HG03066 (cell line): ENCODE data around the gene EME2.
"Not testable (repeated sequence)": the region's sequence is repeated elsewhere in the genome, so short reads cannot be mapped to it uniquely, and the experiment has no call there.

ENCODE experiments used
- ATAC-seq: cut with Tn5 transposase; IDR thresholded peaks from one replicate; pipeline ENCODE4 v1.9.1; 2021; ENCODE audit warnings: low read depth; ENCODE audit not compliant: unreplicated experiment

The EME2 gene

DNA sequence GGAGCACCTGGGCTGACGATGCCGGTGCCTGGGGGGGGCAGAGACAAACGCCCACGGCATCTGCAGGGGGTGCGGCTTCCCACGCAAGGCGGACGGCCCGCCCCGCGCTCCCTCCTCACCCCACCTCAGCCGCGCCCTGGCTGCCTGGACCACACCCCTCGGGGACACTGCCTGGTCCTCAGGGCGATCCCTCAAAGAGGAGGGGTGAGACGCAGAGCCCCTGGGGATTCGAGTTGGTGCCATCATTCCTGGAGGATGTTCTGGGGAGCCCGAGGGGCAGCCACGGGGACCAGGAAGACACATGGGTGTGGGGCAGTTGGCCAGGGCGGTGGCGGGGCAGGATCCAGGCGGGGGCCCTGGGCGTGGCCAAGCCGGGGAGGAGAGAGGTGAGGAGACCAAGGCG is 17.0 kb downstream of the EME2 start:
- no peak for ATAC-seq

GRCh38 chr16:1790261-1790610 is 17.6 kb downstream of the EME2 start:
- ATAC-seq: no peak

DNA sequence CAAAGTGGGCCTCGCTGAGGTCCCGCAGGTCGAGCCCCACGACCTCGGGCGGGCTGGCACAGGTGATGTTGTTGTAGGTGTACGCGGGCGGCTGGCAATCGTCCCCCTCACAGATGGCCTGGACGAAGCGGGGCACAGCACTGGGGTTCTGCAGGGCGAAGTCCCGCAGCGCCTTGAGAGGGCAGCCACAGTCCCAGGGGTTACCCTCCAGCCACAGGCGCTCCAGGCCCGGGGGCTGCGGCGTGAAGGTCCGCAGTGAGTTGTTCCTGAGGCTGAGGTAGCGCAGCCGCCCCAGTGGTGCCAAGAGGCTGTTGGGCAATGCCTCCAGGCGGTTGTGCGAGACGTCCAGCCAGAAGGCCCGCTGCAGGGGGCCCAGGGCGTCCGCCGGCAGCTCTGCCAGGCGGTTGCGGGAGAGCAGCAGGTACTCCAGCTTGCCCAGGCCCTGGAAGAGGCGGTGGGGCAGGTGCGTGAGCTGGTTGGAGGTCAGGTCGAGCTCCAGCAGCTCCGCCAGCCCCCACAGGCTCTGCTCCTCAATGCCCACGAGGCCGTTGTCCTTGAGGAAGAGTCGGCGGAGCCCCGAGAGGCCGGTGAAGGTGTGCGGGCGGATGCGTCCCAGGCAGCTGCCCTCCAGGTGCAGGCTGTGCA is 18.1 kb downstream of the EME2 start:
- no peak for ATAC-seq

DNA sequence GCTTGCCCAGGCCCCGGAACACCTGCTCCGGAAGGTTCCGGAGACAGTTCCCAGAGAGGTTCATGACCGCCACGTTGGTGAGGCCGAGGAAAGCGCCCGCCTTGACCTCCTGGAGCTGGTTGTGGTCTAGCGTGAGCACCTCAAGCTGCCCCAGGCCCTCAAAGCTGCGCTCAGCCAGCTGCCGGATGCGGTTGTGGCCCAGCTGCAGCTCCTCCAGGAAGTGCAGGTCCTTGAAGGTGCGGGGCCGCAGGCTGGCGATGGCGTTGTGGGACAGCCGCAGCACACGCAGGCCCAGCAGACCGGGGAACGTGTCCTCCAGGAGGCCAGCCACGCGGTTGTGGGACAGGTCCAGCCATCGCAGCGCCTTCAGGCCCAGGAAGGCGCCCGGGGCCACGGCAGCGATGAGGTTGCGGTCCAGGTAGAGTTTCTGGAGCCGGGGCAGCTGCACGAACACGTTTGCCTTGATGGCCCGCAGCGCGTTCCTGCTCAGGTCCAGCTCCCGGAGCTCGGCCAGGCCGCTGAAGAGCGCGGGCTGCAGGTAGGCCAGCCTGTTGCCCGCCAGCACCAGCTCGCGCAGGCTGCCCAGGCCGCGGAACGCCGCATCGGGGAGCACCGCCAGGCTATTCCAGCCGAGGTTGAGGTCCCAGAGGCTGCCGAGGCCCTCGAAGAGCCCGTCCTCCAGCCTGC is 18.8 kb downstream of the EME2 start:
- ATAC-seq: no peak

- no peak for ATAC-seq
These were observed 19.6 kb downstream of the EME2 start for GRCh38 chr16:1791943-1792812.

- ATAC-seq: no peak
These were observed 20.4 kb downstream of the EME2 start for GRCh38 chr16:1792836-1793577.

- ATAC-seq: no peak
These were observed 21.1 kb downstream of the EME2 start, which contains the start of gene IGFALS for GRCh38 chr16:1793578-1794220. Gene IGFALS, minus strand, starts transcription at chr16:1793705. Its CDS starts 53 bp downstream, at chr16:1793652.

DNA sequence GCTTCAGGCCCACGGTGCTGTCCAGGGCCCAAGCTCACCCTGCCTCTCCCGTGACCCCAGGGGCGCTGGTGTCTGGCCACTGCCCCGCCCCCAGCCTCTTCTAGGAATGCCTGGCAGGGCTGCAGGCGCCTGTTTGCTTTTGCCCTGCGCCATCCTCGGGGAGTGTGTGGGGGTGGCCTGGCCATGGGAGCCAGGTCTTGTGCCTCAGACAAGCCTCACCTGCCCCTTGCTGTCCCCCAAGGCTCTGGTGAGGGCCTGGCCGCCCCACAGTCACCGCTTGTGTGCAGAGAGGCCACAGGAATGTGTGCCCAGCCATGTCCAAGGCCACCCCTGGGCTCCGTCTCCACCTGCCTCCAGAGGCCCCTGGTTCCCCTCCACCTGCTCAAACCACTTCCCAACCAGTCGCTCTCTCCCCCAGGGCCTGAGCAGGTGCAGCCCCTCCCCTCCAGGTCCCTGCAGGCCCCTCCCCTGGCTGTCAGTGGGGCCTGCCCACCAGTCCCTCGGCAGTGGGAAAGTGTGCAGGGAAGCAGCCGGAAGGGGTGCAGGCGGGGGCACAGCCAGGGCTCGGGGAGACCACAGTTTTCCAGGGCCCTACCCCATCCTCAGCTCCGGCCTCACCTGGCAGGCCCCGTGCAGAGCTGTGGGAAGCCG is 21.7 kb downstream of the EME2 start:
- no peak for ATAC-seq

DNA sequence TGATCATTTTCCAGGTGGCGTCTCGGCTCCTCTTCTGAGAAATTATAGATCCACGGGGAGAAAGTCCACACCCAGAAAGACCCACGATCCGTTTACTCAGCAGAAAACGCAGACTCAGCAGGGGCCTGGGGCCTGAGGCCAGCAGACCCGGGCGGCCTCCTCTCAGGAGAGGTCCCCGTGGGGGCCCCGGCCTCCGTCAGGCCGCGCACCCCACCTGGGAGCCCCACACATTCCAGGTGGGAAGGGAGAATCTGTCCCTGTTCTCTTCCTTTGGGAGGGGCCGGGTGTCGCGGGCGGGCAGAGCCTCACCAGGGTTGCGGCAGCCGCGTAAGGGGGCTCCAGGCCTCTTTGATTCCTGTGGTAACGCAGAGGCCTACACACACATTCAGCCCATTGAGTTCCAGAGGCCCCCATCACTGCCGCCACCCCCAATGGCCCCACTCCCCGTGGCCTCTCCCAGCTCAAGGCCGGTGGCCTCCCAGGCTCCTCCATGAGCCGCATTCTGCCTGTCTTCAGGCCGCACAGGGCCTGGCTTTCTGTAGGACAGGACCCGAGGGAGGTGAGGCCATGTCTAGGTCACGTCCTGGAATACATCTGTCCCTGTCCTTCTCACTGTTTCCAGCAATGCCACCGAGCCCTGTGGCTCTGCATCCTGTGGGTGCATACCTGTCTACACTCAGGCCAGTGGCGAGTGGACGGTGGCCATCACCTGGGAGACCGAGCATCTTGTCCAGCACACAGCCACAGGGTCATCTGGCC is 22.5 kb downstream of the EME2 start:
- ATAC-seq: no peak

GRCh38 chr16:1799263-1799662 is 26.7 kb downstream of the EME2 start:
- not testable (repeated sequence) for ATAC-seq

DNA sequence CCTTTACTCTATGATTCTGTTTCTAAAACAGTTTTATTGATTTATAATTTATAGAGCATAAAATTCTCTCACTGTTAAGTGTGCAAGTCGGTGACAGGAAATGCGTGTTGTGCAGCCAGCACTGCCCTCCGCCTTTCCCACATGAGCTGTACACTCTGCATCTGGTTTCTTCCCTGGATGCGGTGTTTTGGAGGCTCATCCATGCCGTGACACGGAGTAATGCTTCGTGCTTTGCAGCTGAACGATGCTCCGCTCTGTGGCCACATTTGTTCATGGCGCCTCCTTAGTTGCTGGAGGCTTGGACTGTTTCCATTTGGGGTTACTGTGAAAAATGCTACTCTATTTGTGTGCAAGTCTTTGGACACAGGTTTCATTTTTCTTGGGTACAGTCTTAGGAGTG is 28.1 kb downstream of the EME2 start:
- ATAC-seq: no peak

DNA sequence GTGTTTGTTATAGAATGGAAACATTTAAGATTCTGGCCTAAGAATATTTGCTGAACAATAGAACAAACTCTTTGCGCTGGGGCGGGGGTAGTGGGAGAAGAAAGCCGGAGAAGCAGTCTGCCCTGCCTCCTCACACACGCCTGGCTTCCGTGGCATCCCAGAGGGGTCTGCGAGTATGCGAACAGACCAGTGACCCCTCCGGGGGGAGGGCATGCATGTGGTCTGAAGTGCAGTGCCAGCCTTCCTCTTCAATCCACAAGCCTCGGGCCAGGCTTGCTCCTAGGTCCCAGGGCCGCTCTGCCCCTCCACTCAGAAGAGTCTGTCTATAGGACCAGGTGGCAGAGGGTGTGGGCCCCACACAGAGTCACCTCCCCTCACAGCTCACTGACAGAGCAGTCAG is 35.0 kb downstream of the EME2 start:
- ATAC-seq: no peak

- no peak for ATAC-seq
These were observed 36.1 kb downstream of the EME2 start for GRCh38 chr16:1808691-1809090.

DNA sequence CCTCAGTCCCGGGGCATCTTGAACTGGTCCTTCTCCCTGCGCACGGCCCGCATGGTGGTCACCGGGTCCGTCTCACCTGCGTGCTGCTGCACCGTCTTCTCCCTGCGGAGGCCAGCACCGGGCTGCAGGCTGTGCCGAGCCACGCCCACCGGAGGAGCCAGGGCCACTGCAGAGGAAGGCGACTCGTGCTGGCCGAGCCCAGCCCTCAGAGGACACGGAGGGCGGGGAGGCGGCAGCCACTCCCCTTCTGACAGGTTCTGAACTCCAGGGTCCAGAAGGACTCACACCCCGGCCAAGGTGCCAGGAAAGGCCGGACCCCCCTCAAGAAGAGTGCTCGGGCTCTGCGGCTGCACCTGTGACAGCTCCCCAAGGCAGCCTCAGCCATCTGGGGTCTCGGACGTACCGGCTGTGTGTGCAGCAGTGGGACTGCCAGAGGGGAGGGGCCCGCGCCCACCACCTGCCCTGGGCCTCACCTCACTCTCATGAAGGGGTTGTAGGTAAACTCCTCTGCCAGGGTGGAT is 36.7 kb downstream of the EME2 start:
- ATAC-seq: no peak

DNA sequence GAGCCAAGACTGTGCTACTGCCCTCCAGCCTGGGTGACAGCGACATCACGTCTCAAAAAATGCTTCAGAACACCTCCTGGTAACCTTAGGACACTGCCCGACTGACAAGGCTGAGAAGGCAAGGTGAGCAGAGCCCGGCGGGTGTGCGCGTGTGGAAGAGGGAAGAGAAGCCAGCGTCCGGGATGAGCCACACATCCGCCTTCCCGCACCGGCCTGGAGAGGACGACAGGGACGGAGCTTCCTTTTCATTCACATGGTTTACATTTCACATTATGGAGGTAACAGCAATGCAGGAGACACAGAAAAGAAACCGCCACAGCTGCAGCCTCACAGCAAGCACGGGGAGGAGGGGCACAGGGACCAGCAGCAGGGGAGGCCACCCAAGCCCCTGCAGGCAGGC is 37.5 kb downstream of the EME2 start:
- ATAC-seq: no peak

GRCh38 chr16:1810536-1810935 is 37.9 kb downstream of the EME2 start:
- no peak for ATAC-seq

- no peak for ATAC-seq
These were observed 40.1 kb downstream of the EME2 start for GRCh38 chr16:1812732-1813163.

DNA sequence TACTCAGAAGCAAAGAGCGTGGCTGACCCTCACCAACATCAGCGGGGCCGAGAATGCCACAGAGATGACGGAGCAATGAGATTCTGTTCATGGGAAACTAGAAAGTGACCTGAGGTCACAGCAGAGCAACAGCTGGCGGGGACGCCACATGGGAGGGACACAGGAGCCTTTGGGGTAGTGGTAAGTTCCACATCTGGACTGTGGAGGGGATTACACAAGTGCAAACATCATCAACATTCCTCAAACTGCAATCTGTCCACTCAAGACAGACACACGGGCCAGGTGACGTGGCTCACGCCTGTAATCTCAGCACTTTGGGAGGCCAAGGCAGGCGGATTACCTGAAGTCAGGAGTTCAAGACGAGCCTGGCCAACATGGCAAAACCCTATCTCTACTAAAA is 42.9 kb downstream of the EME2 start:
- ATAC-seq: no peak
